AG10803 (cell line): ENCODE results near the gene DMD.

Source experiments
- DNase-seq: peaks from one replicate; pipeline ENCODE4 v3.0.0; 2010; ENCODE audit warnings: low read depth
- H3K4me3 ChIP-seq: 2 replicates; pipeline ENCODE4 v1.5.1; 2011; ENCODE audit warnings: mild to moderate bottlenecking, low read length, control low read depth
- CTCF ChIP-seq: conservative IDR thresholded peaks from 2 replicates; pipeline ENCODE4 v1.5.1; 2011; ENCODE audit warnings: mild to moderate bottlenecking, low read length, control low read depth, inconsistent platforms

The DMD gene

DNA sequence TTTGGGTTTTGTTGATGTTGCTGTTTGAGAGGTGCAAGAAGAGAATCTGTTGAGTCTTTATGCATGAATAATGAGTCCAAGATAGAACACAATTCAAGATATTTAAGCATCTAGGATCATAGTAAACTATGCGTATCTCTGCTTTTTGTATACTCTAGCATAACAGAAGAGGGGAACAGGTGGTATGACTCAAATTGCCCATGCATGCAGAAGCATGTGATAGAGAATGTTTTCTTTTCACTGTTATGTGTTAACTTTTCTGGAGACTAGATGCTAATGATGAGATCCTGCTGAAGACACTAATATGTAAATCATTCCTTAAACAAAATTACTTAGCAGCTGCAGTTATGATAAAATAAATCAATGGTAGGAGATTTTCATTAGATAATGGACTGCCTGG, 1974.2 kb downstream of the DMD start:
- no peak for DNase-seq
- no peak overlapping the region for H3K4me3 ChIP-seq
- no peak for TF ChIP-seq CTCF

DNA sequence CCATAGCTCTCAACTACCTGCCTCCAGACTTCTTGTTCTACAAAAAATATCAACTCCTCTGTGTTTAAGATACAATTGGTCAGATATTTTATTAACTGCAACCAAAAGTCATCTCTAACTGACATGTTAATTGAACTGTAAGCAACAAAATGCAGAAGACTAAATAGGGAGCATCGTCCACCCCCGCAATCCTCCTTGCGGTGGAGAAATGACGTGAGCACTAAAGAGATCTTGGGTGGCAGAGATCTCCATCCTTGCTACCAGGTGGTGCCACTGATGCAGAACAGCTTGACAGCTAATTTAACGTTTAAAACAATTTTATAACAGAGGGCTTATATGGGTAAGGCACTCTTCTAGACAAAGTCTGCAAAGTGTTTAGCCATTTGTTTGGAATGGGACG, 1975.1 kb downstream of the DMD start:
- DNase-seq = no peak
- no peak overlapping the region for H3K4me3 ChIP-seq
- no peak for TF ChIP-seq CTCF

- H3K4me3 ChIP-seq = no peak overlapping the region
- TF ChIP-seq CTCF = no peak
- no peak for DNase-seq
These were observed 1977.3 kb downstream of the DMD start for GRCh38 chrX:31233941-31234496.

DNA sequence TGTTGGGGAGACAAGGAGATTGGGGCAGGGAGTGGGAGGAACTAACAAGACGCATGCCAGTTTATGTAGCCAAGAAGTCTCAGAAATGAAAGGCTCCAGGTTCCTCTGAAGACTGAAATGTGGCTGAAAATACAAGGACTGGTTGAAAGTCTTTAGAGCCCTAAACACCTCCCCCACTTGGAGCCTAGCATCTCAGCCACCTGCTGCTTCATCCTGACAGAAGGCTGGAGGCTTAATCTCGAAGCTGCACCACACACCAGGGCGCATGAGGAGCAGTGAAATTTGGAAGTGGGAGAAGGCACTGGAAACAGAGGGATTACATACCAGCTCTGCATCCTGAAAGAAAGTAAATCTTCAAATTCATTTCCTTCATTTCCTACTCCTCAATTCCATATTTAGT, 1978.8 kb downstream of the DMD start:
- no peak overlapping the region for H3K4me3 ChIP-seq
- TF ChIP-seq CTCF = no peak
- no peak for DNase-seq

GRCh38 chrX:31228909-31229308, 1982.4 kb downstream of the DMD start:
- no peak for TF ChIP-seq CTCF
- no peak for DNase-seq
- no peak overlapping the region for H3K4me3 ChIP-seq

DNA sequence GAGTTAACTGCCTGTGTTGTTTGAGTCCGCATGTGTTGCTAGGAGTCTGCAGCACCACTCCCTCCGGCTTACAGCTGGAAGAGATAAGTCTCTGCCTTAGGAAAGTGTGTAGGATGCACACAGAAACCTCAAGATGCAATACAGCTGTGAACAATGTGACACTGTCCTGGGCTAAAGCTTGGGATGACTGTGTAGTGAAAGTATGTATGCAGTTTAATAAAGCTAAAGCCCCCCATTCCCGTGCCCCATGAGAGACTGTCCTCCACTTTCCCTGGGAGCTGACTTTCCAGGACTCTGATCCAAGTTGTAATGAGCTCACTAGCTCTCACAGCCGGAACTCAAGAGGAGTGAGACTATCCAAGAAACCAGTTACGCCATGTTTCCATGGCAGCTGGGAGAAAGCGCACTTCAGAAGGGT, 1982.9 kb downstream of the DMD start:
- peak; percentile 94 for DNase-seq
- no peak for TF ChIP-seq CTCF
- H3K4me3 ChIP-seq = no peak overlapping the region

DNA sequence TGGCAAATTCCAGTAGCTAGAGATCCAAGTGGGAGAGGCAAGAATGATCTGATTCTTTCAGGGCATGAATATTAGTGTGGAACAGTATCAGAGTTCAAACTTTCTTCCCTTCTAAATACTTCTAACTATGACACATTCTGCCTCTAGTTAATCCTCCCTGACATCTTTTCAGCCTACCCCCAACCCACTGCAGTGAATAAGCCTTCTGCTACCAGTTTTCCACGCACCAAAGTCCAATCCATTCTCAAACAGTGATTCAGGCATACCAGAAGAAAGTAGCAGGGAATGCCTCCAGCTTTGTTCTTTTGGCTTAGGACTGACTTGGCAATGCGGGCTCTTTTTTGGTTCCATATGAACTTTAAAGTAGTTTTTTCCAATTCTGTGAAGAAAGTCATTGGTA, 1984.1 kb downstream of the DMD start:
- no peak for TF ChIP-seq CTCF
- DNase-seq = peak; percentile 80
- H3K4me3 ChIP-seq = no peak overlapping the region
